Neural cell (in vitro differentiated cells): ENCODE data around the gene MAN2B2. TPM values are rescaled to one million over a fixed set of nuclear protein-coding genes. Genes with fewer than 3 reads are reported as not detected.

Experiments used
- H2AFZ ChIP-seq: fragments of 200-600, 300-800 bp; sonication (generic), shearing (Covaris generic); 2 replicates; pipeline ENCODE4 v1.6.0; 2014; ENCODE audit warnings: low read depth, mild to moderate bottlenecking, antibody characterized with exemption, low read length, moderate library complexity
- H3F3A ChIP-seq: fragments of 200-600 bp; shearing (Covaris generic); 2 replicates; pipeline ENCODE4 v1.6.1; 2016; ENCODE audit warnings: mild to moderate bottlenecking, moderate library complexity, mixed read lengths, antibody characterized with exemption, low read length; ENCODE audit not compliant: insufficient read depth, poor library complexity, severe bottlenecking
- H3K27ac ChIP-seq: fragments of 200-600, 300-800 bp; sonication (generic), shearing (Covaris generic); 2 replicates; pipeline ENCODE4 v1.5.1; 2014; ENCODE audit warnings: mild to moderate bottlenecking, low read length, moderate library complexity
- H3K27me3 ChIP-seq: fragments of 300-800, 200-600 bp; sonication (generic), shearing (Covaris generic); 2 replicates; pipeline ENCODE4 v1.6.0; 2014; ENCODE audit warnings: mild to moderate bottlenecking, low read depth, low read length, moderate library complexity; ENCODE audit not compliant: insufficient read depth
- H3K36me3 ChIP-seq: fragments of 300-800, 200-600 bp; sonication (generic), shearing (Covaris generic); 2 replicates; pipeline ENCODE4 v1.5.1; 2014; ENCODE audit warnings: mild to moderate bottlenecking, antibody characterized with exemption, low read length, moderate library complexity; ENCODE audit not compliant: insufficient read depth
- H3K4me2 ChIP-seq: fragments of 300-800, 200-600 bp; sonication (generic), shearing (Covaris generic); 2 replicates; pipeline ENCODE4 v1.6.0; 2014; ENCODE audit warnings: mild to moderate bottlenecking, low read length
- H3K4me3 ChIP-seq: fragments of 300-800, 200-600 bp; sonication (generic), shearing (Covaris generic); 2 replicates; pipeline ENCODE4 v1.5.1; 2014; ENCODE audit warnings: mild to moderate bottlenecking, low read length, moderate library complexity
- H3K79me2 ChIP-seq: fragments of 200-600 bp; shearing (Covaris generic); replicated peaks from 2 replicates; pipeline ENCODE4 v1.6.0; 2014; ENCODE audit warnings: mild to moderate bottlenecking, low read length, moderate library complexity; ENCODE audit not compliant: insufficient read depth
- H3K9ac ChIP-seq: fragments of 300-800, 200-600 bp; sonication (generic), shearing (Covaris generic); 2 replicates; pipeline ENCODE4 v1.6.1; 2016; ENCODE audit warnings: mild to moderate bottlenecking, low read length, mixed read lengths
- H3K9me2 ChIP-seq: fragments of 200-600 bp; shearing (Covaris generic); 2 replicates; pipeline ENCODE4 v1.6.1; 2016; ENCODE audit warnings: mild to moderate bottlenecking, low read length, mixed read lengths; ENCODE audit not compliant: insufficient read depth
- H3K9me3 ChIP-seq: fragments of 200-600, 300-800 bp; sonication (generic), shearing (Covaris generic); 2 replicates; pipeline ENCODE4 v1.6.1; 2016; ENCODE audit warnings: mild to moderate bottlenecking, mixed run types, low read length, moderate library complexity, mixed read lengths
- H4K20me1 ChIP-seq: fragments of 200-600 bp; shearing (Covaris generic); 2 replicates; pipeline ENCODE4 v1.6.1; 2016; ENCODE audit warnings: mild to moderate bottlenecking, mixed run types; ENCODE audit not compliant: insufficient read depth
- CTCF ChIP-seq: fragments of 450-650 bp; IDR thresholded peaks from 2 replicates; pipeline ENCODE4 v1.5.1; 2014; ENCODE audit warnings: antibody characterized with exemption, mild to moderate bottlenecking, moderate library complexity; ENCODE audit not compliant: poor library complexity, severe bottlenecking
- EP300 ChIP-seq: fragments of 450-650 bp; conservative IDR thresholded peaks from 2 replicates; pipeline ENCODE4 v1.6.1; 2014; ENCODE audit warnings: antibody characterized with exemption, mild to moderate bottlenecking, moderate library complexity; ENCODE audit not compliant: poor library complexity, severe bottlenecking
- EZH2 ChIP-seq: fragments of 200-600, 300-800 bp; shearing (Covaris generic), sonication (generic); IDR thresholded peaks from 2 replicates; pipeline ENCODE4 v1.6.1; 2014; ENCODE audit warnings: antibody characterized with exemption, low read length, borderline replicate concordance, mild to moderate bottlenecking; ENCODE audit not compliant: insufficient read depth, poor library complexity, severe bottlenecking
- MXI1 ChIP-seq: fragments of 450-650 bp; conservative IDR thresholded peaks from 2 replicates; pipeline ENCODE4 v1.6.1; 2014; ENCODE audit warnings: antibody characterized with exemption, mild to moderate bottlenecking; ENCODE audit not compliant: poor library complexity, severe bottlenecking
- POLR2AphosphoS5 ChIP-seq: IDR thresholded peaks from 2 replicates; pipeline ENCODE4 v1.6.1; 2012
- RAD21 ChIP-seq: fragments of 450-650 bp; conservative IDR thresholded peaks from 2 replicates; pipeline ENCODE4 v1.6.1; 2014; ENCODE audit warnings: antibody characterized with exemption, mild to moderate bottlenecking, moderate library complexity
- REST ChIP-seq: IDR thresholded peaks from 2 replicates; pipeline ENCODE4 v1.6.1; 2012; ENCODE audit warnings: borderline replicate concordance
- SMC3 ChIP-seq: fragments of 450-650 bp; conservative IDR thresholded peaks from 2 replicates; pipeline ENCODE4 v1.6.1; 2014; ENCODE audit warnings: antibody characterized with exemption, mild to moderate bottlenecking, moderate library complexity; ENCODE audit not compliant: poor library complexity
- TAF1 ChIP-seq: IDR thresholded peaks from 2 replicates; pipeline ENCODE4 v1.6.1; 2012; ENCODE audit warnings: low read depth
- polyA plus RNA-seq: library from polyadenylated mRNA; depleted of rRNA; stranded (reverse); fragments of >200 nt; gene quantifications from 2 replicates; pipeline ENCODE4 v1.2.3, GENCODE V29; 2014

Gene MAN2B2
- polyA plus RNA-seq, 1 donor from 2014 or later: 7.5 TPM

GRCh38 chr4:6589444-6589843 lies 14.5 kb downstream of the MAN2B2 start:
- Histone ChIP-seq H3K9me3 (no peaks in the 10 kb centered on the region), H3K27ac (no peak overlapping the region), H3K4me3 (no peak overlapping the region), H3K79me2 (no peaks in the 10 kb centered on the region), H3F3A (no peaks in the 10 kb centered on the region), H3K27me3 (no peaks in the 10 kb centered on the region), H3K9me2 (no peaks in the 10 kb centered on the region), H3K4me2 (no peak overlapping the region), H3K36me3 (no peaks in the 10 kb centered on the region), H2AFZ (no peak overlapping the region), H3K9ac (no peak overlapping the region), H4K20me1 (no peaks in the 10 kb centered on the region)
- TF ChIP-seq RAD21 (no peak), CTCF (no peak), SMC3 (no peak), EZH2 (no peak), TAF1 (no peak), MXI1 (no peak)

DNA sequence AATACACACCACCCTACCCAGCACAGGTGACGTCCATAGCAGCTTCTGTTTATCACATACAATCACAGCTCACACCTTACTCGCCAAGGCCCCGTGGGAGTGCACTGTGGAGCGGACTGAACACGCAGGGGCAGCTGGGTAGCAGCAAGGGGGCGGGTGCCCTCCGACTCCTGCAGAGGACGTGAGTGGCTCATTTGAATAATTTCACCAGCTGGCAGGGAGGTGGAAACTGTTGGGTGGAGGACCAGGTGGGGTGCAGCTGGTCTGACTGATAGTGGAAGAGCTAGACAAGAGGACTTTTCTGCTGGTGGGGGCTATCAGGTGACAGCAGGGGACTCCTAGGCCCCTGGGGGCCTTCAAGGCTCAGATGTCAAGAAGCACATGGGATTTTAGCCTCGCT lies 16.3 kb downstream of the MAN2B2 start:
- no peaks in the 10 kb centered on the region for H3K36me3 ChIP-seq

More for the DNA sequence above, 16.3 kb downstream of the MAN2B2 start:
- no peaks in the 10 kb centered on the region for H3K9me2 ChIP-seq
- H3K79me2 ChIP-seq: no peaks in the 10 kb centered on the region
- no peaks in the 10 kb centered on the region for H3K9me3 ChIP-seq
- H3K27me3 ChIP-seq: no peaks in the 10 kb centered on the region
- H3K4me3 ChIP-seq: no peak overlapping the region
- H4K20me1 ChIP-seq: no peaks in the 10 kb centered on the region
- TF ChIP-seq CTCF (no peak), EZH2 (no peak), POLR2AphosphoS5 (no peak), MXI1 (no peak), RAD21 (no peak), REST (no peak), SMC3 (no peak), TAF1 (no peak), EP300 (no peak)
- no peak overlapping the region for H3K9ac ChIP-seq
- no peaks in the 10 kb centered on the region for H3F3A ChIP-seq
- no peak overlapping the region for H3K4me2 ChIP-seq
- H2AFZ ChIP-seq: no peak overlapping the region
- H3K27ac ChIP-seq: no peak overlapping the region
